HepG2 (cell line): ENCODE results near the gene ARL6. TPM values are rescaled to one million over a fixed set of nuclear protein-coding genes. Genes with fewer than 3 reads are reported as not detected.

Experiments
- ATF6 ChIP-seq: sonication (generic); formaldehyde crosslinking; conservative IDR thresholded peaks from 2 replicates; pipeline ENCODE4 v1.4.0; 2020; ENCODE audit warnings: missing genetic modification reagents
- BRCA1 ChIP-seq: sonication (generic); formaldehyde crosslinking; IDR thresholded peaks from 2 replicates; pipeline ENCODE4 v1.4.0; 2020; ENCODE audit warnings: missing genetic modification reagents
- CENPBD1 ChIP-seq: sonication (generic); formaldehyde crosslinking; IDR thresholded peaks from 2 replicates; pipeline ENCODE4 v1.8.0; 2022; ENCODE audit warnings: missing genetic modification reagents, low read depth, mild to moderate bottlenecking, borderline replicate concordance
- DMTF1 ChIP-seq: sonication (generic); formaldehyde crosslinking; IDR thresholded peaks from 2 replicates; pipeline ENCODE4 v1.4.0; 2020; ENCODE audit warnings: mild to moderate bottlenecking, missing genetic modification reagents
- ELF4 ChIP-seq: sonication (generic); formaldehyde crosslinking; IDR thresholded peaks from 2 replicates; pipeline ENCODE4 v1.5.0; 2020; ENCODE audit warnings: missing genetic modification reagents, mild to moderate bottlenecking, moderate library complexity, borderline replicate concordance
- FLYWCH1 ChIP-seq: sonication (generic); formaldehyde crosslinking; IDR thresholded peaks from 2 replicates; pipeline ENCODE4 v1.8.1; 2023; ENCODE audit warnings: mild to moderate bottlenecking, missing genetic modification reagents
- HHEX ChIP-seq: IDR thresholded peaks from 2 replicates; pipeline ENCODE4 v1.6.1; 2016; ENCODE audit warnings: control low read depth
- HMGA1 ChIP-seq: sonication (generic); formaldehyde crosslinking; conservative IDR thresholded peaks from 2 replicates; pipeline ENCODE4 v1.4.0; 2020; ENCODE audit warnings: missing genetic modification reagents
- ISL2 ChIP-seq: sonication (generic); formaldehyde crosslinking; IDR thresholded peaks from 2 replicates; pipeline ENCODE4 v1.5.0; 2020; ENCODE audit warnings: missing genetic modification reagents
- KAT2B ChIP-seq: fragments of 150-350 bp; IDR thresholded peaks from 2 replicates; pipeline ENCODE4 v1.6.1; 2014; ENCODE audit warnings: low read depth, low read length, borderline replicate concordance
- KDM3A ChIP-seq: IDR thresholded peaks from 2 replicates; pipeline ENCODE4 v1.6.1; 2018; ENCODE audit warnings: low read depth, missing compliant biosample characterization
- NR0B2 ChIP-seq: sonication (generic); formaldehyde crosslinking; IDR thresholded peaks from 2 replicates; pipeline ENCODE4 v1.4.0; 2020; ENCODE audit warnings: mild to moderate bottlenecking, missing genetic modification reagents
- SKIL ChIP-seq: sonication (generic); formaldehyde crosslinking; IDR thresholded peaks from 2 replicates; pipeline ENCODE4 v1.8.0; 2022; ENCODE audit warnings: missing genetic modification reagents, mild to moderate bottlenecking, moderate library complexity, borderline replicate concordance
- SMARCE1 ChIP-seq: fragments of 450-650 bp; IDR thresholded peaks from 2 replicates; pipeline ENCODE4 v1.6.1; 2017; ENCODE audit warnings: borderline replicate concordance
- TAF1 ChIP-seq: sonication (generic); formaldehyde crosslinking; IDR thresholded peaks from 2 replicates; pipeline ENCODE4 v1.4.0; 2020; ENCODE audit warnings: missing genetic modification reagents
- THAP7 ChIP-seq: sonication (generic); formaldehyde crosslinking; IDR thresholded peaks from 2 replicates; pipeline ENCODE4 v1.8.1; 2023; ENCODE audit warnings: mild to moderate bottlenecking, missing genetic modification reagents
- ZFP37 ChIP-seq: sonication (generic); formaldehyde crosslinking; IDR thresholded peaks from 2 replicates; pipeline ENCODE4 v1.4.0; 2020; ENCODE audit warnings: missing genetic modification reagents, borderline replicate concordance
- ZFY ChIP-seq: sonication (generic); formaldehyde crosslinking; IDR thresholded peaks from 2 replicates; pipeline ENCODE4 v1.4.0; 2020; ENCODE audit warnings: missing genetic modification reagents
- ZNF20 ChIP-seq: sonication (generic); formaldehyde crosslinking; IDR thresholded peaks from 2 replicates; pipeline ENCODE4 v1.4.0; 2020; ENCODE audit warnings: mild to moderate bottlenecking, moderate library complexity, missing genetic modification reagents
- ZNF256 ChIP-seq: sonication (generic); formaldehyde crosslinking; conservative IDR thresholded peaks from 2 replicates; pipeline ENCODE4 v1.4.0; 2020; ENCODE audit warnings: missing genetic modification reagents
- ZNF614 ChIP-seq: IDR thresholded peaks from 2 replicates; pipeline ENCODE4 v1.6.1; 2018; ENCODE audit warnings: missing biosample characterization, missing genetic modification reagents, inconsistent platforms, borderline replicate concordance
- ZSCAN9 ChIP-seq: IDR thresholded peaks from 2 replicates; pipeline ENCODE4 v1.6.1; 2016; ENCODE audit warnings: borderline replicate concordance
- polyA plus RNA-seq, 8 experiments: library from polyadenylated mRNA; depleted of rRNA in 3 of 8; stranded (reverse) in 7 of 8; unstranded in 1 of 8; fragments of >200 nt; fragmentation: Illumina TruSeq in 4 of 8; extraction: Trizol in 4 of 8; gene quantifications; 2 replicates each; pipeline versions ENCODE4 v1.2.1 to v1.2.3, GENCODE V29; 2011 to 2016; ENCODE audit warnings: low read depth in 4 of 8, missing spikeins in 1 of 8, mixed read lengths in 1 of 8; ENCODE audit not compliant: insufficient read depth in 1 of 8
- total RNA-seq, 5 experiments: library from RNA; depleted of rRNA; stranded (reverse); fragments of >200 nt; fragmentation: Illumina TruSeq; extraction: Trizol; gene quantifications; 2 replicates each; pipeline ENCODE4 v1.2.3, GENCODE V29; 2016; ENCODE audit warnings: low read depth in 1 of 5

The ARL6 gene
- total and polyA plus RNA-seq, 2 of the 13 experiments (the other 11 are each of a cell fraction or from before 2014, with no cell fraction given): 1.3 to 3.7 TPM

- TF ChIP-seq CENPBD1 (CRISPR knock-in tag) (no peak), ELF4 (CRISPR knock-in tag) (no peak), TAF1 (peak; percentile 71; the same call in 1 of the 2 replicates), ZFP37 (CRISPR knock-in tag) (no peak), DMTF1 (no peak), THAP7 (CRISPR knock-in tag) (no peak), FLYWCH1 (no peak), BRCA1 (CRISPR knock-in tag) (no peak), ATF6 (CRISPR knock-in tag) (no peak), SMARCE1 (no peak), ZNF20 (CRISPR knock-in tag) (0 out of 2 replicates have a peak, but pooled peaks have one; percentile 66), SKIL (CRISPR knock-in tag) (no peak), ZNF256 (CRISPR knock-in tag) (0 out of 2 replicates have a peak, but pooled peaks have one; percentile 65), HMGA1 (no peak), ISL2 (peak; percentile 35; the same call in 1 of the 2 replicates), KDM3A (CRISPR knock-in tag) (no peak), KAT2B (no peak), ZSCAN9 (no peak), NR0B2 (CRISPR knock-in tag) (peak; percentile 53; the same call in 1 of the 2 replicates), HHEX (CRISPR knock-in tag) (no peak), ZFY (CRISPR knock-in tag) (peak; percentile 97), ZNF614 (CRISPR knock-in tag) (peak; percentile 48; the same call in 1 of the 2 replicates)
Observed at GRCh38 chr3:97764407-97765238, at the start of gene ARL6 (continued).
